ENCODE measurements around the gene HRC.
A peak's percentile ranks its signal among the peaks of the same experiment; 100 is the strongest.
"Not testable (repeated sequence)": the region's sequence is repeated elsewhere in the genome, so short reads cannot be mapped to it uniquely, and the experiment has no call there.

HRC gene

DNA sequence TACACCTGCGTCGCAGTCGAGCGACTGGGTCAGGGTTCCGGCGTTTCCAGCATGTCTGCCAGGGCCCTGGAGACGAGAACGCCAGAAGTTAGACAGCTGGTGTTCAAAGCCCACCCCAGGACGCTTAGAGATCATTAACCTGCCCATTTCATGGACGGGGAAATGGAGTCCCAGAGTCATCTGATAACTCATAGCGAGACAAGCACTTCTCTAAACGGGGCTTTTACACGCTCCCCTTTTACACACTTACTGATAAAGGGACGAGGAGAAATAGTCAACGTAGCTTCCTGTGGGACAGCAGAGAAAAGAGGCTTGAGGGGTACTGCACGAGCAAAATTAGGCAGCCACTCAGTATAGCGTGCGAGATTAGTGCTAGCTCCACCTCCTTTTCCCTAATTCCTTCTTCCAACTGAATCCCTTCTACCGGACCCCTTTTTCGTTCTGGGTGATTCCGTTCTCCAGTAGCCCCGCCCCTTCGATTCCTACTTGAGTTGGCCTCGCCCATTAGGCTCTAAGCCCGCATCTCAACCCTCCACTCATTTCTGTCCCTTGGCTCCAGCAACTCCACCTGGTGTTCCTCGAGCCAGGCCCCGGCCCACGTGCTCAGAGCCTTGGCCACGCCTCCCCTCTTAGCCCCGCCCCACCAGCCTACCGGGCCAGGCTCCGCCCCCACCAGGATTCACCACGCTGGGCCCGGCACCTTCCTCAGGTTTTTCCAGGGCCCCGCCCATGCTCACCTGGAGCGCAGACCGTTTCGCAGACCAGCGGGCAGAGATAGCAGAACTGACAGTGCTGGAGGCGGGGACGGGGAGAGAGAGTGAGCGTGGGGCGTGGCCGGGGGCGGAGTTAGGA, 3.7 kb downstream of the HRC start:
- no peaks in the 10 kb centered on the region for H3K36me3 ChIP-seq (replicated peaks)
- H3K4me1 ChIP-seq = peaks cover 15% of the 10 kb centered on the region
- no peaks in the 10 kb centered on the region for H3K27me3 ChIP-seq (ENCODE audit: low read depth)
- peak; percentile 84 to 95 for DNase-seq (ENCODE audit: low spot score in 2 of 2)
- peak overlapping the region; percentile 70 for H3K4me3 ChIP-seq
- in situ Hi-C loops (cut with MboI; ENCODE audit: low sequenced_read_pairs) = no loop called here
- H3K9me3 ChIP-seq = no peaks in the 10 kb centered on the region

- Histone ChIP-seq H3K4me1 (peaks cover 19% of the 10 kb centered on the region), H3K9me3 (no peaks in the 10 kb centered on the region), H3K4me3 (peak overlapping the region; percentile 70), H3K27me3 (ENCODE audit: low read depth) (no peaks in the 10 kb centered on the region), H3K36me3 (replicated peaks) (no peaks in the 10 kb centered on the region)
- no peak for DNase-seq (ENCODE audit: low spot score in 2 of 2)
- in situ Hi-C loops (cut with MboI; ENCODE audit: low sequenced_read_pairs) = no loop called here
Measured at GRCh38 chr19:49150944-49151243, 4.3 kb downstream of the HRC start.

DNA sequence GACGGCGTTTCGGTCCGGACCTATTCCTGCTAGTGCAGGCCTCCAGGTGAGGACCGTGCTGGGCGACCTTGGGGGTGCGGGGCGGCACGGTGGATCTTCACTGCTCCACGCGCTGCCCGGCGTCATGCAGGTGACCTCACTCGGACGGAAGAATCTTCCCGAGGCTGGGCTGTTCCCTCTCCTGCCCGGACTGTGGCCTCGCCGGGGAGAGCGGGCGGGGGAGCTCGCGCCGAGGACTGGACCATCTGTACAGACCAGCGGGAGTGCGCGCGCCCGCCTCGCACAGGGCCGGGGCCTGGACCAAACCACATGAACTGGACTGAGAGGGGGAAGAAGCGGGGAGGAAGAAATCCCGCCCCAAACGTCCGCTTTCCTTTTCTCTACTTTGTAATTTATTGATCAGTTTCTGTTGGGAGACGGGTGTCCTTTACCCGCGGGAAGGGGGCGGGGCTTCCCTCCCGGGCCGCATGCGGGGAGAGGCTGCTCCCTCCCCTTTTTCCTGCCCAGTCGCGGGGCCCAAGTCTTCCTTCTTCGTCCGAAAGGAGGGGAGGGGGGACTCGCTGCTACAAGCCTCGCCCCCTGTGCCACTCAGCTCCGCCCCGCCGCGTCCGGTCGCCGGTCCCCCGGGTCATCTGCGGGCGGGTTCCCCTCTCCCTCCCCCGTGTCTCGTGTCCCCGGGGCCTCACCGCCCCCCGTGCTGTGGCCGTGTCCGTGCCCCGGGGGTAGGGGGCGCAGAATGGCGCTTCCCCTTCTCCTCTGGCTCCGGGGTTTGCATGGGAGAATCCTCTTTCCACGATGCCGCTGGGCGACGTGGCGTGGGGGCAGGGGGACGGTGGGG, 4.9 kb downstream of the HRC start:
- Histone ChIP-seq H3K27me3 (ENCODE audit: low read depth) (no peaks in the 10 kb centered on the region), H3K9me3 (no peaks in the 10 kb centered on the region), H3K4me3 (peak overlapping the region; percentile 70), H3K36me3 (replicated peaks) (no peaks in the 10 kb centered on the region), H3K4me1 (peaks cover 23% of the 10 kb centered on the region)
- in situ Hi-C loops (cut with MboI; ENCODE audit: low sequenced_read_pairs) = no loop called here
- peak; percentile 85 to 96 for DNase-seq (ENCODE audit: low spot score in 2 of 2)

GRCh38 chr19:49149652-49150105, 5.5 kb downstream of the HRC start:
- Histone ChIP-seq H3K9me3 (no peaks in the 10 kb centered on the region), H3K4me3 (peak overlapping the region; percentile 70), H3K36me3 (replicated peaks) (no peaks in the 10 kb centered on the region), H3K27me3 (ENCODE audit: low read depth) (no peaks in the 10 kb centered on the region), H3K4me1 (peaks cover 23% of the 10 kb centered on the region)
- DNase-seq (ENCODE audit: low spot score in 2 of 2) = peak; percentile 52 to 89
- in situ Hi-C loops (cut with MboI; ENCODE audit: low sequenced_read_pairs) = no loop called here

GRCh38 chr19:49148784-49149651, 6.2 kb downstream of the HRC start:
- no peaks in the 10 kb centered on the region for H3K36me3 ChIP-seq (replicated peaks)
- H3K4me3 ChIP-seq = peak overlapping the region; percentile 70
- in situ Hi-C loops (cut with MboI; ENCODE audit: low sequenced_read_pairs) = no loop called here
- no peaks in the 10 kb centered on the region for H3K27me3 ChIP-seq (ENCODE audit: low read depth)
- peak; percentile 93 to 100 for DNase-seq (ENCODE audit: low spot score in 2 of 2)
- peaks cover 23% of the 10 kb centered on the region for H3K4me1 ChIP-seq
- no peaks in the 10 kb centered on the region for H3K9me3 ChIP-seq

DNA sequence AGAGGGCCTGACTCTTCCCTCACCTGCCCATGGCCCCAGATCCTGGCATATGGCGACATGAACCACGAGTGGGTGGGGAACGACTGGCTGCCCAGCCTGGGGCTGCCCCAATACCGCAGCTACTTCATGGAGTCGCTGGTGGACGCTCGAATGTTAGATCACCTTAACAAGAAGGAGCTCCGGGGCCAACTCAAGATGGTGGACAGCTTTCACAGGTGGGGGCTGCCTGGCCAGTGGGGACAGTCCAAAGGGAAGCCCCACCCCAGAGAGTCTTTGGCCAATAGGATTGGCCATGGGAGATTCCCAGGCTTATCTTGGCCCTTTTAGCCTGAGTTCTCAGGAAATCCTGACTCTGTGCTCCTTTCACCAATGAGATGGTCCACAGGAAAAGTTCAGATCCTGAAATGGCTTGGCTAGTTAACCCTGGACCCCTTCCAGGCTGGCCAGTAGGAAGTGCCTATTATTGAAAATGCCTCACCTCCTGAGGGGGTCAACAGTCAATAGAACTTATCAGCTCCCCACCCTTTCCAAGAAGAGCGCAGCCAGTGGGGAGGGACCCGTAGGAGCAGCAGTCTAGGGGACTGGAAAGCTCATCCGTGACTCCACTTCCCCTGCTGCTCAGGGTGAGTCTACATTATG, 7.0 kb downstream of the HRC start:
- Histone ChIP-seq H3K4me1 (peaks cover 23% of the 10 kb centered on the region), H3K36me3 (replicated peaks) (no peaks in the 10 kb centered on the region), H3K9me3 (no peaks in the 10 kb centered on the region), H3K27me3 (ENCODE audit: low read depth) (no peaks in the 10 kb centered on the region), H3K4me3 (peak overlapping the region; percentile 70; the same call in 1 of the 2 replicates)
- no peak for DNase-seq (ENCODE audit: low spot score in 2 of 2)
- in situ Hi-C loops (cut with MboI; ENCODE audit: low sequenced_read_pairs) = no loop called here

GRCh38 chr19:49146408-49146770, 8.8 kb downstream of the HRC start:
- H3K36me3 ChIP-seq (replicated peaks); in situ Hi-C loops (cut with MboI; ENCODE audit: low sequenced_read_pairs); H3K27me3 ChIP-seq (ENCODE audit: low read depth); H3K9me3 ChIP-seq; DNase-seq (ENCODE audit: low spot score in 2 of 2): not testable (repeated sequence)
- peak overlapping the region; percentile 26; the same call in 1 of the 2 replicates for H3K4me3 ChIP-seq
- peaks cover 22% of the 10 kb centered on the region for H3K4me1 ChIP-seq

DNA sequence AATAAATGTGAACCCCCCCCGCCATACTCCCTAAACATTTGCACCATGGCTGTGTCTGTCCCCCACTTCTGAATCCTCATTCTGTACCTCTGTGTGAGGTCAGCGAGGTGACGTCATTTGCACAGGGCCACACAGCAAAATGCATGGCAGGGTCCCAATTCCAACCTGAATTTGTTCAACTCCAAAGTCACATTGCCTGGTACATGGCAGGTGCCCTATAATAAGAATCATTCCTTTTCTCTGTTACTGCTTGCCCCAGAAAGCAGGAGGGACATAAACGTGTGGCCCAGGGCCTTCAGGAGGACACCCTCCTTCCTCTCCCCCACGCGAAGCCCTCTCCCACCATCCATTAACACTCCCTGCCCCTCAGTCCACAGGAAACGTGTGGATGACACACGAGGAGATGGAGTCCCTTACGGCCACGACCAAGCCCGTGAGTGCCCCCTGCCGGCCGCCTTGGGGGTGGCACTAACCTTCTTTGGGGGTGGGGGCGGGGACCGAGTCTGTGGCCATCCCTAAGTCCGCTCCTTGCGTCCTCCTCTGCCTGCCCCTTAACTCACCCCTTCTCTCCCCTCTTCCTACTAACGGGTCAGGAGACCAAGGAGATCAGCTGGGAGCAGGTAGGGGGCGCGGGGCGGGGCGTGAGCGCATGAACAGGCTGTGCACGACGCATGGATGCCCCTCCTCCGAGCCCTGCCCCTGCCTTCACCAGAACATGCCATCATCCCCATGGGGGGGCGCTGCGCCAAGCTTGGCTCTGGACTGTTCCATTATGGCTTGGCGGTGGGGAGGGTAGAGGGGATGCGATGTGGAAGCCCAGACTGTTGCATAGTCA, 9.4 kb downstream of the HRC start:
- Histone ChIP-seq H3K27me3 (ENCODE audit: low read depth) (no peaks in the 10 kb centered on the region), H3K9me3 (no peaks in the 10 kb centered on the region), H3K4me1 (peaks cover 17% of the 10 kb centered on the region), H3K36me3 (replicated peaks) (peaks cover 5% of the 10 kb centered on the region; the same call in 1 of the 2 replicates), H3K4me3 (peak overlapping the region; percentile 26)
- DNase-seq (ENCODE audit: low spot score in 2 of 2) = peak; percentile 71 to 96
- in situ Hi-C loops (cut with MboI; ENCODE audit: low sequenced_read_pairs) = no loop called here

GRCh38 chr19:49142866-49143335, 12.3 kb downstream of the HRC start:
- in situ Hi-C loops (cut with MboI; ENCODE audit: low sequenced_read_pairs) = no loop called here
- H3K4me3 ChIP-seq = no peak overlapping the region
- peak in 1 of 2 experiments; percentile 56 for DNase-seq (ENCODE audit: low spot score in 2 of 2)

DNA sequence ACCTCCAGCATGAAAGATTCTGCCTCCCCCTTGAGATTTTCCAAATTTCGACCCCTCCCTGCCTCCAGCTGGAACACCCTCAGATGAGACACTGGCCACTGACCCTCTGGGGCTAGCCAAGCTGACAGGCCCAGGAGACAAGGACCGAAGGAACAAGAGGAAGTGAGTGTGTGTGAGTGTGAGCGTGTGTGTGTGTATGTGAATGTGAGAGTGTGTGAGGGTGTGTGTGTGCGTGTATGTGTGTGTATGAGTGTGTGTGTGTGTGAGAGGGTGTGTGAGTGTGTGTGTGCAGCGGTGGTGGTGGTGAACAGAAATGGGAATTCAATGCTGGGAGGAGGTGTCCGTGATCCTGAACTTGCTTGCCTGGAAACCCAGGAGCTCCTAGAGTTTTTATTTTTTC, 13.8 kb downstream of the HRC start:
- Histone ChIP-seq H3K27me3 (ENCODE audit: low read depth) (no peaks in the 10 kb centered on the region), H3K4me1 (peaks cover 7% of the 10 kb centered on the region), H3K9me3 (no peaks in the 10 kb centered on the region), H3K4me3 (no peak overlapping the region), H3K36me3 (replicated peaks) (peaks cover 7% of the 10 kb centered on the region; the same call in 1 of the 2 replicates)
- in situ Hi-C loops (cut with MboI; ENCODE audit: low sequenced_read_pairs) = no loop called here
- DNase-seq (ENCODE audit: low spot score in 2 of 2) = no peak

More at GRCh38 chr19:49142866-49143335, 12.3 kb downstream of the HRC start:
- H3K4me1 ChIP-seq = peaks cover 9% of the 10 kb centered on the region
- H3K27me3 ChIP-seq (ENCODE audit: low read depth) = no peaks in the 10 kb centered on the region
- H3K36me3 ChIP-seq (replicated peaks) = peaks cover 5% of the 10 kb centered on the region; the same call in 1 of the 2 replicates
- H3K9me3 ChIP-seq = no peaks in the 10 kb centered on the region

- no peak overlapping the region for H3K4me3 ChIP-seq
- no peak for DNase-seq (ENCODE audit: low spot score in 2 of 2)
- H3K9me3 ChIP-seq = no peaks in the 10 kb centered on the region
- H3K27me3 ChIP-seq (ENCODE audit: low read depth) = no peaks in the 10 kb centered on the region
- peaks cover 5% of the 10 kb centered on the region; the same call in 1 of the 2 replicates for H3K4me1 ChIP-seq
- H3K36me3 ChIP-seq (replicated peaks) = peaks cover 8% of the 10 kb centered on the region
- in situ Hi-C loops (cut with MboI; ENCODE audit: low sequenced_read_pairs) = no loop called here
Measured at GRCh38 chr19:49140951-49141350, 14.2 kb downstream of the HRC start.

DNA sequence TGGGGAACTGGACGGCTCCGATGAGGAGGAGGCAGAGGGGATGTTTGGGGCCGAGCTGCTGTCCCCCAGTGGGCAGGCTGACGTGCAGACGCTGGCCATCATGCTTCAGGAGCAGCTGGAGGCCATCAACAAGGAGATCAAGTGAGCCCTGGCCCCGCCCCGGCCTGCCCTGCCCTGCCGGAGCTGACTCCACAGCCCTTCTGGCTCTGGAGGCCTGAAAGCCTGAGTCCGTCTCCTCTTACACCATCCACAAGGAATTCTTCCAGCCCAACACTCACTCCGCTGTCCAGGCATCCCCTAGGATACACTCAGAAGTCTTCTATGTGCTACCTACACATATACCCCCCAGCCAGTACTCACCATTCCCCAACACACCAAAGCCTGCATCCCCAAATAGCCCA, 18.4 kb downstream of the HRC start:
- no peaks in the 10 kb centered on the region for H3K9me3 ChIP-seq

More for the DNA sequence above, 18.4 kb downstream of the HRC start:
- DNase-seq (ENCODE audit: low spot score in 2 of 2) = no peak
- Histone ChIP-seq H3K36me3 (replicated peaks) (peaks cover 31% of the 10 kb centered on the region), H3K4me1 (no peaks in the 10 kb centered on the region), H3K4me3 (no peak overlapping the region), H3K27me3 (ENCODE audit: low read depth) (no peaks in the 10 kb centered on the region)
- in situ Hi-C loops (cut with MboI; ENCODE audit: low sequenced_read_pairs) = no loop called here

All from HAP-1 (cell line).